Natural killer cell treated with Interleukin-12 subunit alpha and Interleukin-12 subunit beta and Interleukin-15 and Interleukin-18, amount 100 ng/mL, for 72 hours (primary cell): ENCODE data around the gene MYT1. TPM values are rescaled to one million over a fixed set of nuclear protein-coding genes. Genes with fewer than 3 reads are reported as not detected.
A peak's percentile ranks its signal among the peaks of the same experiment; 100 is the strongest.
"Not testable (repeated sequence)": the region's sequence is repeated elsewhere in the genome, so short reads cannot be mapped to it uniquely, and the experiment has no call there.

ENCODE experiments used
- ATAC-seq, 2 donors: fragments of 150-1000 bp; cut with Tn5 transposase in 1 of 2; sonication (Bioruptor Pico), chemical (Tn5 transposase) in 1 of 2; 2 replicates each; pipeline ENCODE4 v1.10.0; 2021
- DNase-seq: peaks from one replicate; pipeline ENCODE4 v3.0.0; 2022; ENCODE audit warnings: low spot score
- H3K27ac Mint-ChIP-seq, 2 donors: 1 replicate in 1 of 2; 2 replicates in 1 of 2; pipeline ENCODE4 v1.8.0; 2022; ENCODE audit warnings: mixed read lengths in 2 of 2, mild to moderate bottlenecking in 1 of 2, moderate library complexity in 1 of 2
- H3K27me3 Mint-ChIP-seq, 2 donors: 1 replicate in 1 of 2; 2 replicates in 1 of 2; pipeline ENCODE4 v1.8.0; 2022; ENCODE audit warnings: mixed read lengths in 2 of 2
- H3K36me3 Mint-ChIP-seq: one replicate; pipeline ENCODE4 v1.8.0; 2022; ENCODE audit warnings: mixed read lengths
- H3K4me1 Mint-ChIP-seq, 2 donors: 1 replicate in 1 of 2; 2 replicates in 1 of 2; pipeline ENCODE4 v1.8.0; 2022; ENCODE audit warnings: low read depth in 2 of 2, mixed read lengths in 2 of 2, mild to moderate bottlenecking in 1 of 2
- H3K4me3 Mint-ChIP-seq: one replicate; pipeline ENCODE4 v1.8.0; 2022; ENCODE audit warnings: mixed read lengths
- H3K9me3 Mint-ChIP-seq: 2 replicates; pipeline ENCODE4 v1.8.0; 2022; ENCODE audit warnings: mixed read lengths
- total RNA-seq, 2 donors: library from RNA; stranded (reverse); gene quantifications; one replicate each; pipeline ENCODE4 v1.2.3, GENCODE V29; 2022

The MYT1 gene
- total RNA-seq, 2 donors from 2014 or later: not detected

- Mint-ChIP-seq H3K27ac (no peak overlapping the region), H3K36me3 (no peaks in the 10 kb centered on the region), H3K9me3 (no peaks in the 10 kb centered on the region), H3K4me1 (no peaks in the 10 kb centered on the region), H3K27me3 (peaks cover 0 to 4% of the 10 kb centered on the region in 2 donors), H3K4me3 (no peak overlapping the region)
- DNase-seq (no peak), ATAC-seq (no peak)
Measured at GRCh38 chr20:64230461-64231145, 66.4 kb downstream of the MYT1 start.

DNA sequence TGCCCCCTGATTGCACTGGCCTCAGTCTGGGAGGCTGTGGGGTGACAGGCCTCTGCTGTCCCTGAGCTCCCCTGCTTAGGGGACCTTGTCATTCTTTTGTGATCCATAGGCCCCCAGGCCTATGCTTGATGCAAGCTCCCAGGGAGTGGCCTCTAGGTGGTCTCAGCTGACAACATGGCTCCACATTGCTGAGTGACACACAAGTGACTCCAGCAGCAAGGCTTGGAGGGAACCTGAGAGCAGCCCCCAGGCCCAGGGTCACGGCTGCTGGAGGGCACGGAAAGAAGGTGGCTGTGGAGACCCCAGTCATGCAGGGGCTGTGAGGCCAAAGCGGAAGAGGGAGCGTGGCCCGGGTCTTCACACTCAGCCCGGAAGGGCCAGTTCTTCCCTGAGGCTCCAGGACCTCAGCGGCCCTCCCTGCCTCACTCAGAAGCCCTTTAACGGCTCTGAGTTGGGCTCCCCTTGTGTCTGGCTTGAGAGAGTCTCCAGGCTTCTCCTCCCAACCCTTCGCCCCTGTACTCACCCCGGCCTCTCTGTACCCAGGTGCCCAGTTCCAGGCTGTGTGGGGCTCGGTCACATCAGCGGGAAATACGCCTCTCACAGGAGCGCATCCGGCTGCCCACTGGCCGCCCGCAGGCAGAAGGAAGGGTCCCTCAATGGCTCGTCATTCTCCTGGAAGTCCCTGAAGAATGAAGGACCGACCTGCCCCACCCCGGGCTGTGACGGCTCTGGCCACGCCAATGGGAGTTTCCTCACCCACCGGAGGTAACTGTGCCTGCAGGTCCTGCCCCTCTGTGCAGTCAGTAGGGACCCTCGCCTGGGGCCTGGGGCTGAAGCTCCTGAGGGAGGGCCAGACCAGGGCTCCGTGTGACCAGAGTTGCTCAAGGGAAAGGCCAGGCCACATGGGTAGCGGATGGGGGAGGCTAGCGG is 67.6 kb downstream of the MYT1 start:
- peak; percentile 39 to 41 for ATAC-seq
- H3K27me3 Mint-ChIP-seq: peaks cover 0 to 4% of the 10 kb centered on the region in 2 donors
- H3K9me3 Mint-ChIP-seq: no peaks in the 10 kb centered on the region
- H3K4me3 Mint-ChIP-seq: no peak overlapping the region
- no peaks in the 10 kb centered on the region for H3K36me3 Mint-ChIP-seq
- no peak for DNase-seq
- no peak overlapping the region for H3K27ac Mint-ChIP-seq
- H3K4me1 Mint-ChIP-seq: no peaks in the 10 kb centered on the region

DNA sequence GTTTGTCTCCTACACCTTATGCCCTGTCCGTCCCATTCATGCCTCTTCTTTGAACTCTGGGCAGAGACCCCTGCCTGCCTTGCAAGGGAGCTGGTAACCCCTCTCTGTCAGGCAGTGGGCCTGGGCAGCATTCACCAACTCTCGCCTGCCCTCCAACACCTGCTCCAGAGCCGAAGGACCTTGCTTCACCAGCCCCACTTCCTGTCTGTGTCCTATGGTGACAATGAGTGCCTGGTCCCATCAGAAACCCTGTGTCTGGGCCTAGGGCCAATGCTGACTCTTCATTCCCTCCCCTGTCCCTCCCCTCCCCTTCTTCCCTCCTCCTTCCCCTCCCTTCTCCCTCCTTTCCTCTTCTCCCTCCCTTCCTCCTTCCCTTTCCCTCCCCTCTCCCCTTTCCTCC is 68.5 kb downstream of the MYT1 start:
- Mint-ChIP-seq H3K27ac (no peak overlapping the region), H3K36me3 (no peaks in the 10 kb centered on the region), H3K9me3 (no peaks in the 10 kb centered on the region), H3K4me3 (no peak overlapping the region), H3K4me1 (no peaks in the 10 kb centered on the region), H3K27me3 (peaks cover 0 to 4% of the 10 kb centered on the region in 2 donors)
- no peak for DNase-seq
- no peak for ATAC-seq

DNA sequence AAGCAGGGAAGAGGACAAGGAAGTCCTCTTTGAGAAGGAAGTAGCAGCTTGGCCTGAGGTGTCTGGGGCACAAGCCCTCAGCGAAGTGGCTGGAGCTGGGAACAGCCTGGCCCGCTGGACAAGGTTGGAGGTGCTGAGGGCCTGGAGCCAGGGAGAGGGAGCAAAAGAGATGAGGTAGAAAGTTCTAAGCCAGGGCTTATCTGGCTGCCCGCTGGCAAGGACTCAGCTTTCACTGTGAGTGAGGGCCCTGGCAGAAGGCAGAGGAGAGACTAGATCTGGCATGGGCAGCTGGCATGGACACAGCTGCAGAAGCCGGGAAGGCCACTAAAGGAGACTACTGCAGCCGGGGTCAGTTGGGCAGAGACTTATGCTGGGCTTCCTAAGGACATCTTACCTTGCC is 69.5 kb downstream of the MYT1 start:
- no peak for ATAC-seq
- no peaks in the 10 kb centered on the region for H3K36me3 Mint-ChIP-seq
- no peaks in the 10 kb centered on the region for H3K9me3 Mint-ChIP-seq
- H3K27me3 Mint-ChIP-seq: no peaks in the 10 kb centered on the region
- DNase-seq: peak; percentile 25
- no peaks in the 10 kb centered on the region for H3K4me1 Mint-ChIP-seq
- no peak overlapping the region for H3K4me3 Mint-ChIP-seq
- no peak overlapping the region for H3K27ac Mint-ChIP-seq

DNA sequence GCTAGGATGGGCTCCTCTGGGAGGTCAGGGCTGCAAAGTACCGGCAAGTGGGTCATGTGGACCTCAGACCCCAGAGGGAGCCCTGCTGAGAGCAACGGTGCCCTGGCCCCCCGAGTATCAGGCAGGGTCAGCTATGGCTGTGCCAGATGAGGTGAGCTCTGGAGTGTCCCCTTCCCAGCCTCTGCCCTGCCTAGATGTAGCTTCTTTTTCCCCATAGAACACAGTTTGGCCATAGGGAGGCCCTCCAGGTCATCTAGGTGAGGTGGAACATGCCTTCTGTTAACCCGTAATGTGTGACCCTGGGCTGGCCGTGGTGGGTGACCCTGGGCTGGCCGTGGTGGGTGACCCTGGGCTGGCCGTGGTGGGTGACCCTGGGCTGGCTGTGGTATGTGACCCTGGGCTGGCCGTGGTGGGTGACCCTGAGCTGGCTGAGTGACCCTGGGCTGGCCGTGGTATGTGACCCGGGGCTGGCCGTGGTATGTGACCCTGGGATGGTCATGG is 70.1 kb downstream of the MYT1 start:
- DNase-seq: peak; percentile 38
- ATAC-seq: no peak
- Mint-ChIP-seq H3K36me3 (no peaks in the 10 kb centered on the region), H3K9me3 (no peaks in the 10 kb centered on the region), H3K27me3 (no peaks in the 10 kb centered on the region), H3K4me1 (no peaks in the 10 kb centered on the region), H3K27ac (no peak overlapping the region), H3K4me3 (no peak overlapping the region)

DNA sequence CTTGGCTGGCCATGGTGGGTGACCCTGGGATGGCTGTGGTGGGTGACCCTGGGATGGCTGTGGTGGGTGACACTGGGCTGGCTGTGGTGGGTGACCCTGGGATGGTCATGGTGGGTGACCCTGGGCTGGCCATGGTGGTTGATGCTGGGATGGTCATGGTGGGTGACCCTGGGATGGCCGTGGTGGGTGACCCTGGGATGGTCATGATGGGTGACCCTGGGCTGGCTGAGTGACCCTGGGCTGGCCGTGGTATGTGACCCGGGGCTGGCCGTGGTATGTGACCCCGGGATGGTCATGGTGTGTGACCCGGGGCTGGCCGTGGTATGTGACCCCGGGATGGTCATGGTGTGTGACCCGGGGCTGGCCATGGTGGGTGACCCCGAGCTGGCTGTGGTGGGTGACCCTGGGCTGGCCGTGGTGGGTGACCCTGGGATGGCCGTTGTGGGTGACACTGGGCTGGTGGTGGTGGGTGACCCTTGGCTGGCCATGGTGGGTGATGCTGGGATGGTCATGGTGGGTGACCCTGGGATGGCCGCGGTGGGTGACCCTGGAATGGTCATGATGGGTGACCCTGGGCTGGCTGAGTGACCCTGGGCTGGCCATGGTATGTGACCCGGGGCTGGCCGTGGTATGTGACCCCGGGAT is 70.8 kb downstream of the MYT1 start:
- not testable (repeated sequence) for H3K4me3 Mint-ChIP-seq, H3K36me3 Mint-ChIP-seq, H3K27ac Mint-ChIP-seq, H3K27me3 Mint-ChIP-seq, H3K9me3 Mint-ChIP-seq, ATAC-seq, H3K4me1 Mint-ChIP-seq
- DNase-seq: peak; percentile 16

GRCh38 chr20:64236137-64237088 is 72.2 kb downstream of the MYT1 start:
- no peak for ATAC-seq
- Mint-ChIP-seq H3K27ac (no peak overlapping the region), H3K36me3 (no peaks in the 10 kb centered on the region), H3K27me3 (no peaks in the 10 kb centered on the region), H3K9me3 (no peaks in the 10 kb centered on the region), H3K4me1 (no peaks in the 10 kb centered on the region), H3K4me3 (no peak overlapping the region)
- peak; percentile 15 for DNase-seq

DNA sequence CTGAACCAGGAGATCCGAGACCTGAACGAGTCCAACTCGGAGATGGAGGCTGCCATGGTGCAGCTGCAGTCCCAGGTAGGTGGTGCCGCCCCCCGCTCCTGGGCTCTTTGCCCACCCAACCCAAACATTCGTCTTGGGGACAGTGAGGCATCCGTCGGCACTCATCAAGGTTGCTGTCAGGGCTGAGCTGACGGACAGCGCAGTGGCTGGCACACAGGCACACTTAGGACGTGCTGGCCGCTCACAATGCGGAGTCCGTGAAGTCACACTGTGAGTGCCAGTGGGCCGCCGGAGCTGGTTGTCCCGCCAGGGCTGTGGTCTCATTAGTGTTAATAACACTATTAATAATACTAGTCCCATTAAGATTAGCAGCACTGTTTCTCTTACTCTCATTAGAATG is 73.1 kb downstream of the MYT1 start:
- Mint-ChIP-seq H3K27ac (no peak overlapping the region), H3K27me3 (peaks cover 0 to 2% of the 10 kb centered on the region in 2 donors), H3K4me3 (no peak overlapping the region), H3K4me1 (no peaks in the 10 kb centered on the region), H3K9me3 (no peaks in the 10 kb centered on the region), H3K36me3 (no peaks in the 10 kb centered on the region)
- DNase-seq (peak; percentile 20), ATAC-seq (no peak)

DNA sequence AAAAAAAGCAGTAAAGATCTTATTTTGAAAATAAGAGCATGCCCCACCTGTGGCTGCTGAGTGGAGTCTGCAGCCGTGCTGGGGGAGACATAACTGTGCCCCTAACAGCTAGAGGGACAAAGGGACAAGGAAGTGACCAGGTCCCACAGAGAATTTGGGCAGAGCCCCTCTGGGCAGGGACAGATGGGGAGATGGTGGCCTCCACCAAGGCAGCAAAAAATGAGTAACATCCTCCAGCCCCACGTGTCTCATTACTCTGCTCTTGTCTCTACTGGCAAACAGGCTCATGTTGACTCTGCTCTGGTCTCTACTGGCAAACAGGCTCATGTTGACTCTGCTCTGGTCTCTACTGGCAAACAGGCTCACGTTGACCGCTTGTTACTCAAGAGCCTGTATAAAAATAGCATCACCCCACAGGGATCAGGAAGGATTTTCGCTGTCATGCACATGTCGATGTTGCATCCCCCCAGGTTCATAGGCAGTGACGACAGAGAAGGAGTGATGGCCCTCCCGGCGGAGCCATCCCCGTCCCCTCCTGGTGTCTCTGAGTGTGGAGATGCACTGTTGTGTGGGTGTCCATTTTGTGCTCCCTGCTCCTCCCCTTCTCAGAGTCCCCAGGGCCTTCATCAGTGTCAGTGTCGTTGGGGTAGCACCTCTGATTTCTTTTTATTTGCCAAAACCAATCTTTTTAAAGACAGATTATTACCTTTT is 74.0 kb downstream of the MYT1 start:
- DNase-seq (peak; percentile 44), ATAC-seq (no peak)
- Mint-ChIP-seq H3K36me3 (no peaks in the 10 kb centered on the region), H3K4me1 (no peaks in the 10 kb centered on the region), H3K4me3 (no peak overlapping the region), H3K9me3 (no peaks in the 10 kb centered on the region), H3K27ac (no peak overlapping the region), H3K27me3 (peaks cover 0 to 3% of the 10 kb centered on the region in 2 donors)

- H3K27me3 Mint-ChIP-seq: peaks cover 0 to 3% of the 10 kb centered on the region in 2 donors
- H3K9me3 Mint-ChIP-seq: no peaks in the 10 kb centered on the region
- no peak overlapping the region for H3K4me3 Mint-ChIP-seq
- H3K36me3 Mint-ChIP-seq: no peaks in the 10 kb centered on the region
- no peak overlapping the region for H3K27ac Mint-ChIP-seq
- H3K4me1 Mint-ChIP-seq: no peaks in the 10 kb centered on the region
- peak; percentile 22 for DNase-seq
- no peak for ATAC-seq
Measured at GRCh38 chr20:64238851-64239387, 74.7 kb downstream of the MYT1 start.

DNA sequence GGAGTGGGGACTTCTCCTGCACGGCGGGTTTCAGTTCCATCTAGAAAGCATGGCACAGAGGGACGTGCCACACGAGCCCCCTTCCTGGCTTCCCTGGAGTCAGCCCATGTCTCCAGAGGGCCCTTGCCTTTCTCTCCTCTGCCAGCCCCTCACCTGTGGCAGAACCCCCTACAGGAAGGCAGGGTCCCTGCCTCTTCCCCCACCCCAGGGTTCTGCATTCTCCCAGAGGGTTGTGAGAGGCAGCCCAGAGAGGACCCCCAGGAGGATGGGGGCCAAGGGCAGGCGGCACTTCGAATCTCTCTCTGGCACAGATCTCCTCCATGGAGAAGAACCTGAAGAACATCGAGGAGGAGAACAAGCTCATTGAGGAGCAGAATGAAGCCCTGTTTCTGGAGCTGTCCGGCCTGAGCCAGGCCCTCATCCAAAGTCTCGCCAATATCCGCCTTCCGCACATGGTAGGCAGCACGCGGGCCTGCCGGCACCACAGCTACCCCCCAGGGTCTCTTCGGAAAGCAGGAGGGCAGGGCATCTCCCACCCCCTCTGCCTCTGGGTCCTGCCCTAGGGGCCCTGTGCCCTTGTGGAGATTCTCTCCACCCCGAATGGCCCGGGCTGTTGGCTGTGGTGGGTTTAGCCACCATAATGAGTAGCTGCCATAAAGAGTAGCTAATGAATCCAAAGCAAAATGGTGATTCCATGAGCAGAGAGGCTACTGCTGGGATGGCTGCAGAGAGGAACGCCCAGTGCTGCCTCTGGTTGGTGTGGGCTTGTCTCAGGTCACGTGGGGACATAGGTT is 75.4 kb downstream of the MYT1 start:
- Mint-ChIP-seq H3K36me3 (no peaks in the 10 kb centered on the region), H3K27ac (no peak overlapping the region), H3K9me3 (no peaks in the 10 kb centered on the region), H3K4me1 (no peaks in the 10 kb centered on the region), H3K4me3 (no peak overlapping the region), H3K27me3 (peaks cover 5 to 7% of the 10 kb centered on the region in 2 donors)
- ATAC-seq (peak in 1 of 2 donors; percentile 37), DNase-seq (peak; percentile 45)
